IPS DF 19.7 (cell line): ENCODE measurements around the gene OCSTAMP.

Experiments used
- DNase-seq: peaks from one replicate; pipeline ENCODE4 v3.0.0-alpha.2; 2013; ENCODE audit warnings: low read depth, low spot score

Gene OCSTAMP

DNA sequence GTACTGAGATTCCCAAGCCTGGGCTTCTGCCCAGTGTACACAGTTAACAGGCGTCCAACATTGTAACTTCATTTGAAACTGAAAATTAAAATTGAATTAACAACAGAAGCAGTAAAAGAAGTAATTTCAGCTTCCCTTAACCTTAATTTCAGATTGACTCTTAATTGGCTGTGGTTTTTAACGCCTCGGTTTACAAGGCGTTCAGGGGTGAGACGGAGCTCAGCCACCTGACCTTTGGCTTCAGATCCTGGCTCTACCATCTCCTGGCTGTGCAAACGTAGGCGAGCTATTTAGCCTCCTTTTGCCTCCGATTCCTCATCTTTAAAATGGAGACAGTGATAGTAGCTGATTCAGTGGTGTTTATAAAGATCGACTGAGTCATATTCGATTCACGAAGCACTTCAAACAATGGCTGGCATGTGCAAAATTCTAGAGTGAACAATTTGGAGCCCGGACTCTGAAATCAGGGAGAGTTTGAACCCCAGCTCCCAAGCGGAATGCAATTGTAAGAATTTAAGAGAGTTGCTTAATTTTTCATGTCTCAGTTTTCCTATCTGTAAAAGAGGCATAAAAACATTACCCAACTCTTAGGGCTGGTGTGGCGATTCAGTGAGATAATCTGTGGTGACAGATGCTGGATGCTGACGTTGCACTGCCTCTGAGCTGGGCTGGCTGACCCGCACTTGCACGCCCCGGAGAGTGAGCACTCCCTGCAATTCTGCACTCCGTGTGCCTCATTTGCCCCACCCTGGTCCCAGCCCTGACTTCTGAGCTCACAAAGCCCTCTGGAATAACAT, 23.5 kb upstream of the OCSTAMP start:
- no peak for DNase-seq

DNA sequence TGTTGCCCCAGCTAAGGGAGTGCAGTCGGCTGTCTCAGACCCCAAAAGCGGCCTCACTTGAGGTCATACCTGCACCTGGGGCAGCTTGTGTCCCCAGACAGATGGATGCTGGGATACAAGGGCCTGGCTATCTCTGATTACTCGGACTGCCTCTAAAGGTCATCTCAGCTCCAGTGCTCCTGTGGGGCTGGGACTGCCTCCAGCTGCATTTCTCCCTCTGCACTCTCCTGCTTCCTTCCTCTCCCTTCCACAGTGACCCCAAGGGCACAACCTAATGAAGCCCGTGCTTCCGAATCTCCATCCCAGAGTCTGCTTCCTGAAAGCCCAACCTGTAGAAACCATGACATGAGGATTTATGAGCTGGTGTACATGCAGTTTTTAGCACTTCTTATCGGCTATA, 22.8 kb upstream of the OCSTAMP start:
- no peak for DNase-seq

DNA sequence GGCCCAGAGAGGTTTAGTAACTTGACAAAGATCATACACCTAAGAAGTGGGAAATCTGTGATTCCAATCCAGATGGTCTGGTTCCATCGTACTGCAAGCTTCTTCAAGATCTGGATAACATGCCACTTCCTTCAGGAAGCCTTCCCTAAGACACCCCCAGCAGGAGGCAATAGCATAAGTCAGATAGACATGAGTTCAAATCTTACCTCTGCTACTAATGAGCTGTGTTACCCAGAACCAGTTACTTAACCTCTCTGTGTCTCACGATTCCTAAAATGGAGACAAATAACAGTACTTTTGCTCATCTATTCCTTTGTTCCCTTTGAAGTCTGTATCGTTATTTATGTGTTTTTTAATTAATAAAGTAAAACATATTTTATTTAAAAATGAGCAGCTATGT, 22.3 kb upstream of the OCSTAMP start:
- DNase-seq: no peak

DNA sequence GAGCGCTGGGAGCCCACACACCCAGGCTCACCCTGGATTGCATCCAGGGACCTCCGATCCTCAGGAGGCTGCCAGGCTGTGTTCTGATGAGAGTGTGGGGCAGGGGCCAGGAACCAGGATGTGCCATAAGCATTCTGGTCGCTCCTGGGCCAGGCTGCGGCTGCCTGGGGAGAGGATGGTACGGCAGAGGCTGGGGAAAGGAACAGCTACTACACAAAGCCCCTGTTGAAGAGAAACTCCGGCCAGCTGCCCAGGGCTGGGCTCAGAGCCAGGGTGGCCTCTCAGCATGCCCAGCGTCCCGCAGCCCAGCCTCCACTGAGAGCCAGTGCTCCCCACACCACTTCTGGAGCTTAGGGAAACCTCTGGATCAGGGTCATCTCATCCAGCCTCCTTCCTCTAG, 21.7 kb upstream of the OCSTAMP start:
- no peak for DNase-seq

DNA sequence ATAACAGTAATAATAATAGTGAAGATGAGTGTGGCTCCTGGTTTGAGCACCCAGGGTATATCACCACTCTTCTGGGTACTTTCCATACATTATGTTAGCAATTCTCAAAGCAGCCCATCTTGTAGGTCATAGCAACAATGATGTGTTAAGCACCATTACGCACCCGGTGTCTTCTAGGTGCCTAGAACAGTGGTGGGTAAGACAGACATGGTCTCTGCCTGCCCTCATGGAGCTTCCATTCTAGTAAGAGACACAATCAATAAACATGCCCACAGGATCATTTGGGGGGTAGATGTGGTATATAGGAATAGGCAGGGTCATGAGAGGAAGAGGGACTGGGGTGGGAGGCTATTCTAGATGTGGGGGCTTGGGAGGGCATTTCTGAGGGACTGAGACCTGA, 21.0 kb upstream of the OCSTAMP start:
- no peak for DNase-seq

DNA sequence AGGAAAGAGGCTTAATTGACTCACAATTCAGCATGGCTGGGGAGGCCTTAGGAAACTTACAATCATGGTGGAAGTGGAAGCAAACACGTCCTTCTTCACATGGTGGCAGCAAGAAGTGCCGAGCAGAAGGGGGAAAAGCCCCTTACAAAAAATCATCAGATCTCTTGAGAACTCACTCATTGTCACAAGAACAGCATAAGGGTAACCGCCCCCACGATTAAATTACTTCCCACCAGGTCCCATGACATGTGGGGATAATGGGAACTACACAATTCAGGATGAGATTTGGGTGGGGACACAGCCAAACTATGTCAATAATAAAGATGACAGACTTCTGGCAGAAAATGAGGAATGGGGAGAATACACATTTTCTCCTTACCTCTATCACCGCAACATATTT, 20.5 kb upstream of the OCSTAMP start:
- no peak for DNase-seq

DNA sequence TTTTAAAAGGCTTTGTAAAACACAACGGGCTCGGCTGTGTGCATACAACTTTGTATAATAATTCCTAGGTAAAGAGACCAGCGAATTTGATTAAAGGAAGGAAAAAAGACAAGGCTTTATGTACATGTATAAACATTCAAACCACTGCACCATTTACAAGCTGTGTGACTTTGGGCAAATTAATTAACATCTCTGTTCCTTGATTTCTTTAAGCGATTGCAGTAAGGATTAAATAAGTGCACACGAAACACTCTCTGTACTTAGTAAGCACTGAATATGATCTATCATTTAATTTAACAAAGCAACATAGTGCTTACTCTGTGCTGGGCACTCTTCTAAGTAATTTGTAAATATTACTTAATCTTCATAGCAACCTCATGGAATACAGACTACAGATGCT, 19.5 kb upstream of the OCSTAMP start:
- no peak for DNase-seq

DNA sequence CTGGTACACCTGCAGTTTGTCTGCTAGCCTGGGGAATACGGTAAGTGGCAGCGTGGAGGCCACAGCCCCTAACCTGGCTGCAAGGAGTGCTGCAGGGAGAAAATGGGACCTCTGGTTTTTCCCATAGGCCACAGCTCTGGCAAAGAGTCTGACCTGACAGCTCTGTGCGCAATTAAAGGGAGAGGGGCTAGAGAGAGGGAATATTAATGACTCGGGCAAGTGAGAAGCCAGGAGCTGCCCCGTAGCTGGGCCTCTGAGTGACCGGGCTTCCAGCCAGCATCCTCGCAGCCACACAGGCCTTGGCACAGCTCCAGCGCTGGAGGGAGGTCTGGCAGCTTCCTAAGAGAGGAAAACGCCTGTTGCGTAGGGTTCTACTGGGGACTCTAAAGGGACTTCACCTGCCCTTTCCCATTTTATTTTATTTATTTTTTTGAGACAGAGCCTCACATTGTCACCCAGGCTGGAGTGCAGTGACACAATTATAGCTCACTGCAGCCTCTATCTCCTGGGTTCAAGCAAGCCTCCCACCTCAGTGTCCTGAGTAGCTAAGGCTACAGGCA, 18.2 kb upstream of the OCSTAMP start:
- no peak for DNase-seq

DNA sequence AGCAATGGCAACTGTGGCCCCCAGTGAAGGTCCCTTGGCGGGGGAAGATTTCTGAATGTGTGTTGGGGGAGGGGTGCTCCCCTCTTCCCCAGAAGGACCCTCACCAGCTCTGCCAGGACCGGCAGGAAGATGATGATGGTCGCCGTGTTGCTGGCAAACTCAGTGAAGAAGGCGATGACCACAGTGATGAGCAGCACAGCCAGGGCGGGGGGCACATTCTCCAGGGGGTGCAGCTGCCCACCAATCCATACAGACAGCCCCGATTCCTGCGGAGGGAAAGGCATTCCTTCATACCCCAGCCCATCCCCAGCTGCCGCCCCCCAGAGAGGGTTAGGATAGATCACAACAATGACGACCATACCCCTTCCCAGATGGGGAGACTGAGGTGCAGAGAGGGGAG, 15.7 kb upstream of the OCSTAMP start:
- no peak for DNase-seq

DNA sequence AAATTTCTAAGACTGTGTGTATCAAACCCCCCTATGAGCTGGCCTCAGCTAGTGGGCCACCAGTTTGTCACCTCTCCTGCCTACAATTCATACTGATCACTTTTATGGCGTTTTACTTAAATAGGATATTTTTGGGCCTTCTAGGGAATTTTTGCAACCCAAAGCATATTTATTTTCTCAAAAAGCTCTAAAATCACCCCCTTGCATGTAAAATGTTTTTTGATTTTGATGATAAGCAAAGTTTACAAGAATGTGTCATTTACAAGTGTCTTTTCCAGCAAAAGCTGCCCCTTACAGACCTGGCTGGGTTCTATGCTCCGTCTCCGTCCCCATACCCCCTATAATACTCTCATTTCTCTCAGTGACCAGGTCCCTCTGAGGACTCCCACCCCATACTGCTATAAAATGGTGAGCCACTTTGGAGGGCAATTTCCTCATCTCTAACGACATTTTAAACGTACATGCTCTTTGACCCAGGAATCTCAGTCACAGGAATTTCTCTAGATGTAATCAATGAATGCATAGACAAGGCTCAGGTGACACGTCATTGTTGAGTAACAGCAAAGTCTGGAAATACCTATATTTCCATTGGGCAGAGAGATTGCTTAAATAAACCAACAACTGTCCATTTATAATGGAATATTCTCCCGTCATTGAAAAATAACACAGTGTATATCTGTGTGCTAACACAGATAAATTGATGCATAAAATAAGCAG, 13.9 kb upstream of the OCSTAMP start:
- no peak for DNase-seq

DNA sequence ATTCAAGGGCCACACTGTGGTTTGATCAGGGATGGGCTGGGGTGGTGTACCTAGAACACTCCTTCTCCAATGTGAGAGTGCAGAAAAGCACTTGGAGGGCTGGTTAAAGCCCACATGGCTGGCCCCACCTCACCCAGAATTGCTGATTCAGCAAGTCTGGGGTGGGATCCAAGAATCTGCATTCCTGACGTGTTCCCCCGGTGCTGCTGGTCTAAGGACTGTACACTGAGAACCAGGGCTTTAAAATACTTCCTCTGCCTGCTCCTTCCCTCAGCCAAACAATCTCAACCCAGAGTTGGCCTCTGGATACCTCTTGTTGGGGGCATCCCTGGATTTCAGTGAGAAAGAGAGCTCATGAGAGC, 13.4 kb upstream of the OCSTAMP start:
- DNase-seq: no peak

DNA sequence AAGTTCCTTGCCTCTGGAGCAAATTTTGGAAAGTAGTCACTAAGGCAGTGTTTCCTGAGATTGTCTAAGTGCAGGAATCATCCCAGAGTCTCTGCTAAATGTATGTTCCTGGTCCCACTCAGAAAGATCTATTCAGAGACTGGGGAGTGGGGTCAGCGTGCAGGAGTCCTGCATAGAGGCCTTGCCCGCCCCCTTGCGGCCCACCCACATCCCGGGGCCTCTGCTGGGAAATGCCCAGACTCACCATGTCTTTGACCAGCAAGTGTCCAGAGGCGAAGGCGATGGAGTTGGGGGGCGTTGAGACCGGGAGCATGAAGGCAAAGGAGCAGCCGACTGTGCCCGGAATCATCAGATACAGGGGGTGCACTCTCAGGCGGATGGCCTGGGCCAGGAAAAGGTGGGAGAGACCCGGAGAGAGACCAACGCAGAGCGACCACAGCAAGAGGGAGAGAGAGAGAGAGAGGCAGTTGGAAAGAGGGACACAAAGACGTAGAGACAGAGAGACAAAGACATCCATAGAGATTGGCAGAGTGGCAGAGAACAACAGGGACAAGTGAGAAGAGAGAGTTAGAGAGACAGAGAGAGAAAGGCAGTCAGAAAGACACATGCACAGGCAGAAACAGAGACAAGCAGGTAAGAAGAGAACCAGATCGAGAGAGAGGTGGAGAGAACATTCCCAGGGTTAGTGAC, 12.9 kb upstream of the OCSTAMP start:
- no peak for DNase-seq

DNA sequence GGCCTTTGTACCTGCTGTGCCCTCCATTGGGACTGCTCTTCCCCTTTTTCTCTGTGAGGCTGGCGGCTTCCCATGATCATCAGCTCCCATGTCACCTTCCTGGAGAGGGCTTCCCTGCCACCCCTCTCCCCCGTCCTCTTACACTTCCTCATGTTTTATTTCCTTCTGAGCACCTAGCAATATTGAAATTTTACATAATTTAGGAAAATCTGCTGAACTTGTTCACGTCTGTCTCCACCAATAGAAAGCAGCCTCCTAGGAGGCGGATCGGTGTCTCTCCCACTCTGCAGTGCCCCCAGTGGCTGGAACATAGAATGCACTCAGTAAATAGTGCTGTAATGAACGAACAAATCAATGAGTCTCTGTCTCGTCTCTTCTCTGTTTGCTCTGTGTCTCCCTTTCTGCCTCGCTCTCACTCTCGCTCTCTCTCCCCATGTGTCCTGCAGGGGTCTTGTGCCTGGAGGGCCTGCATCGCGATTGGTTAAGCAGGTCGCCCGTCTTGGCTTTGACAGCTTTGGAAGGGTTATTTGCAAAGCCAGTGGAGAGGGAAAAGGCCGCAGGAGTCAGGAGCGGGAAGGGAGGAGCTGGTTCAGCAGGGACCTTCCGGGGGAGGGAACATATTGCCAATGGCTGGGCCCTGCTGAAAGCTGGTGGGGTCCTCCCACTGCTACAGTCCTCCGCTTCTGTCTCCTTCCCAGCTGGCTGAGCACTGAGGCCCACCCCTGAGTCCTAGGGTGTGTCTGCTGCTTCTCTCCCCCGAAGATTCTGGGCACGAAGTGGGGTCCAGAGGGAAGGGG, 12.1 kb upstream of the OCSTAMP start:
- no peak for DNase-seq

DNA sequence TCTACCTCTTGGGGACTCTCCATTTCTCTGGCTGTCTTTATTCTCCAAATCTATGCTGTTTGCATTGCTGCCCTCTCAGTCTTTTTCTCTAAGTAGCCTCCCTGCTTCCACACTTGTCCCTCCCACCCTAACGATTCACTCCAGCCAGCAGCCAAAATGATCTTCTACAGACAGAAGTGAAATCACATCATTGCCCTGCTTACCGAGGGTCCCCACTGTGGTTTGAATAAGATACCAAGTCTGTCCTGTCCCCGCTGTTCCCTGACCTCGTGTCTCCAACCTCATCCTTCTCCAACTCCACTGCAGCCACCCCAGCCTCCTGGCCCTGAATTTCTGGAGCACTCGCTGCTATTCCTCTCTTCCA, 11.5 kb upstream of the OCSTAMP start:
- no peak for DNase-seq

DNA sequence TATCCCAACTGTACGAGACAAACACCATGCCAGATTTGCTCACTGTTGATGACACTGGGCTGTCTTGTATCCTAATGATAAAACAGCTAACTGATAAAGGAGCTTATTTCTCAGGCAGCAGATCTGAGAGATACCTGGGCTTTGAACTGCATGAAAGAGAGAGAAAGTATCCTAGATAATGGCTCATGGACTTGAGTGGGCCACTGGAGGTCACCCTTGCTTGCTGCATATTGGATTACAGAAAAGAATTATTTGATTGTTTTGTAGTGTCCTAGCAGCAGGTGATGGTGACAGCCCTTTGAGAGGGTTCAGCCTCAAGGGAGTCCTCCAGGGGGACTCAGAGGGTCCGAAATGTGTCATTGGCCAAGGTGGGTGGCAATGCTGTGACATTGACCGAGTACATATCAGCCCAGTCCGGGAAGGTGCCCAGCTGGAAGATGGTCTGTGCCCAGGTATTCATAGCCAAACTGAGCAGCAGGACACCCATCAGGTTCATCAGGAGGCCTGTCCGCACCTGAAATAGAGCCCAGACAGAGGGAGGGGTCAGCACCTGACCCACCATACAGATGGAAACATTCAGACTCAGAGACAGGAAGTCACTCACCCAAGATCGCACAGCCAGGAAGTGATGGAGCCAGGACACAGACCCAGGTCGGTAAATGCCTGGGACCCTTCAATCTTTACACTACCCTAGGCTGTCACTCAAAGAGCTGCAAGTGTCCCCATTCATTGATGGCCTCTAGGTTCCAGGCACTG, 9.4 kb upstream of the OCSTAMP start:
- DNase-seq: no peak

DNA sequence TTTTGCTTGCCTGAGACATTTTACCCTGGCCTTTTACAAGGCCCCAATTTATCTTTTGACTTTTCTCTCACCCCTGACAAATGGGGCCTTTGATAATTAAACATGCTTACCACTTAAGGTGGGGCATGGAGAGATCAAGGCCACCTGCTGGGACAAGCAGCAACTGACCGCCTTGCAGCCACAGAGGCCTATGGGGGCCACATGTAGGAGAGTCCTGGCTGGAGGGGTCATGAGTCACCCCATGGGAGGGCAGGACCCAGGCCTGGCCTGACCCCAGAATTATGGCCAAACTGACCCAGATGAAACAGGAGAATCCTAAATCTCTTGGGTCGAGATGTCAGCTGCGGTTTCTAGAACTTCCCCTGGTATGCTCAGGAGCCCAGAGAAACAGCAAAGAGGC, 8.5 kb upstream of the OCSTAMP start:
- no peak for DNase-seq

DNA sequence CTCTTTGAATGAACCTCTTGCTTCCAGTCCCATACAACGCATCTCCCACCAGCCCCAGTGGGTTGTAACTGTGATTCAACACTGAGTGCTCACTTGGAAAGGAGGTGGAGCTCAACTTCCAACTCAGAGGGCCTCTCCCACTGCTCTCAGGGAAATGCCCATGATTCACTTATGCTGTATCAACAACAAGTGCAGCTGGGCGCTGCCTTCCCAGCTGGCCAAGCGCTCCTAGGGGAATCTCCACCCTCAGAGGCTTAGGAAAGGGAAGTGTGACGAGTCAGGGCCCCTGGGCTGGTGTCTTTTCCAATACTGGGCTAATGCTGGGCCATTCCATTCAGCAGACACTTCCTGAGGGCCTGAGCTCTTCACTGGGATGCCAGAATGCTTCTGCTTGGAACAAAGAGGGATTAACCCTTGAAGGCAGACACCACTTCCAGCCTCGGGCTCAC, 8.1 kb upstream of the OCSTAMP start:
- DNase-seq: no peak

DNA sequence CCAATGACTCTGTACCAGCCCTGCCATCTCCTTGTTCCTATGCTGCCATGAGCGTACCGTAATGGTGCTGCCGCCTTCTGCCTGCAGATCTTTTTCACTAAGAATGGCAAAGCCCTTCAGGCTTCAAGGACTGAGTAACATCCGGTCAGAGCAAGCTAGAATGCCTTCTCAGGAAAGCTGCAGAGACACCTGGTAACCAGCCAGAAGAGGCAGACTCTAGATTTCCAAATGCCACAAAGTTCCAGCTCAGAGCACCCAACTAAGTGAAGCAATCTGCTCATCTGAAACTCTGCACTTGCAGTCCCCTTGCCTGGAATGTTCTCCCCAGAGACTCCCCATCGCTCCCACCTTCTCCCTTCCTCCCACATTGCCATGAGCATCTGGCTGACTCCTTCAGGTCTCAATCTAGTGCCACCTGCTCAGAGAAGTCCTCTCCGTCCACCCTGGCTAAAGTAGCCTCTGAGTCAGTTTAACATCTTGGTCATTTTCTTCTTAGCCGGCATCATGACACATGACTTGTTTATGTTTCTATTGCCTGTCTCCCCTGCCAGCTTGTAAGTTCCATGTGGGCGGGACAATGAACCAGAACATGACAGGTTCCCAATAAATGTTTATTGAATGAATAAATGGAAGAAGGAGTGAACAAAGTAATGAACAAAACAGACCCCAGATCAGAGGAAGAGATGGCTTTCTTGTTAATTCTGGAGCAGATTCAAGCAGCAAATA, 6.9 kb upstream of the OCSTAMP start:
- no peak for DNase-seq

DNA sequence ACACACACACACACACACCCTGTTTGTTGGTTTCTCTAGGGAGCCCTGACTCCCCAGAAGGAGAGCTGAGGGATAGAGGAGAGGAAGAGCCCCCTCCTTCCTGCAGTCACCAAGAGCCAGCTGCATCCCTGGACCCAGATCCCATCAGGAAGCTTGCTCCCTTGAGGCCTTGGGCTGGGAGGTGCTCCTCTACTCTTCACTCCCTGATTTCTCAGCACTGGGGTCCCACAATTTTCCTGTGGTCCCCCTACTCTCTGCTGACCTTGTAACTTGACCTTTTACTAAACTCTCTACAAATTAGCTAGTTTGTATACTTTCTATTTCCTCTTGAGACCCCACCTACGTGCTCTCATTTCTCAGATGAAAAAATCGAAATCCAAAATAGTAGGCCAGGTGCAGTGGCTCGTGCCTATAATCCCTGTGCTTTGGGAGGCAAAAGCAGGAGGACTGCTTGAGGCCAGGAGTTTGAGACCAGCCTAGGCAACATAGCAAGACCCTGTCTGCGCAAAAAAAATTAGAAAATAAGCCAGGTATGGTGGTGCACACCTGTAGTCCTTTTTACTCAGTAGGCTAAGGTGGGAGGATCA, 5.0 kb upstream of the OCSTAMP start:
- no peak for DNase-seq

DNA sequence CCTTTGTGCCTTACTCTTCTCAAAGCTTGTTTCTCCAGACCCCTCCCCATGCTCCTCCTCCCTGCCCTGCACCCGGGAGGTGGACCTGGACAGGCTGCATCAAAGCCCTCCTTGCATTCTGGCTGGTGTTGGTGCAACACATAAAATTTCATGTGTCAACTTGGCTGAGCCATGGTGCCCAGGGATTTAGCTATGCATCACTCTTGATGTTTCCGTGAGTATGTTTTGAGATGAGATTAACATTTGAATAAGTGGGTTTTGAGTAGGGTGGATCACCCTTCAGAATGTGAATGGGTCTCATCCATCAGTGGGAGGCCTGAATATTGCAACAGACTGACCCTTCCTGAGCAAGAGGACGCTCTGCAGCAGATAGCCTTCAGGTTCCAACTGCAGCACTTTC, 4.4 kb upstream of the OCSTAMP start:
- no peak for DNase-seq
